Ectodermal cell (in vitro differentiated cells): ENCODE data around the gene OTOF.

Experiments used
- H3K27ac ChIP-seq: 2 replicates; pipeline ENCODE4 v1.7.0; 2013; ENCODE audit warnings: mild to moderate bottlenecking, low read depth, low read length; ENCODE audit not compliant: insufficient read depth, poor library complexity, severe bottlenecking
- H3K27me3 ChIP-seq: 2 replicates; pipeline ENCODE4 v1.7.0; 2013; ENCODE audit warnings: mild to moderate bottlenecking, low read length; ENCODE audit not compliant: insufficient read depth, control insufficient read depth, poor library complexity, severe bottlenecking
- H3K36me3 ChIP-seq: one replicate; pipeline ENCODE4 v1.7.0; 2013; ENCODE audit warnings: low read length; ENCODE audit not compliant: control insufficient read depth, insufficient read depth
- H3K4me1 ChIP-seq: one replicate; pipeline ENCODE4 v1.7.0; 2013; ENCODE audit warnings: low read length; ENCODE audit not compliant: control insufficient read depth, insufficient read depth
- H3K4me3 ChIP-seq: 2 replicates; pipeline ENCODE4 v1.7.0; 2013; ENCODE audit warnings: low read depth, low read length, control low read depth; ENCODE audit not compliant: insufficient read depth
- H3K9me3 ChIP-seq: 2 replicates; pipeline ENCODE4 v1.7.0; 2013; ENCODE audit warnings: mild to moderate bottlenecking, low read length, moderate library complexity; ENCODE audit not compliant: control insufficient read depth
- WGBS, 2 experiments: methylation state at CpG; one replicate each; pipeline ENCODE4 v1.1.7; 2013; ENCODE audit warnings: missing lambda C conversion rate in 2 of 2; 5-methylcytosine and 5-hydroxymethylcytosine counted together

Gene OTOF

GRCh38 chr2:26450031-26450635 lies 27.8 kb downstream of the OTOF start:
- 93 to 94% methylated on average over 13 of the region's 13 CpGs for WGBS, 2 experiments
- H3K36me3 ChIP-seq: no peaks in the 10 kb centered on the region
- H3K4me1 ChIP-seq: peaks cover under 1% of the 10 kb centered on the region
- H3K27me3 ChIP-seq: no peaks in the 10 kb centered on the region
- H3K9me3 ChIP-seq: no peaks in the 10 kb centered on the region
- H3K27ac ChIP-seq: no peak overlapping the region
- no peak overlapping the region for H3K4me3 ChIP-seq

DNA sequence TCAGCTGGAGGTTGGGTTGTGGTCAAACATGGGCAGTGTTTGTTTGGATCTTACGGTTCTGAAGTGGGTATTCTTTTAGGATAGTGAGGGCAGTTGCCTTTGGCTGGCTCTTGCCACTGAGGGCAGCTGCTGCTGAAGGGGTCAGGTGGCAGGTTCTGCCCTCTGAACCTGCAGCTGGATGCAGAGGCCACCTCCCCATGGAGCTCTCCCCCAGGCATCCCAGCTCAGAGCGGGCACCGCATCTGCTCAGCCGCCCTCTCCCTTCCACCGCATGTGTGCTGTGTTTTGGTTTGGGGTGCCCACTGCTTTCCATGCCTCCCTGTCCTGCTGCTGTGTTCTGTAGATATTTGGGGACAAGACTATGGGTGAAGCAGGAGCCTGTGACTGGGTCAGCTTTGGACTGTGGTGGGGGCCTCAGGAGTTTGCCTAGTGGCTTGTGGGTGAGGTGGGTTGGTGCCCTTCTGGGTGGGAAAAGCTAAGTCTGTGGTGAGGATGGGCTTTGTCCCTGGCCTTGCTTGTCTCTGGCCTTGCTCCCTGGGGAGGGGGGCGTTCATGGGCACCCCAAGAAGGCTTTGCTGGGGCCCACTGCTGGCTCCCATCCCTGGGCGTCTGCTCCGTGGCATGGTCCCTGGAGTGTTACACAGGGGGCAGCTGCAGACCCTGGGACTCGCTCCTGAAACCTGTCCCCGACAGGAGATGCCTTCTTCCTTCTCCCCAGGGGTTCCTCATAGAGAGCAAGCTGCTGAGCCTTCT lies 28.5 kb downstream of the OTOF start:
- Histone ChIP-seq H3K36me3 (no peaks in the 10 kb centered on the region), H3K27ac (no peak overlapping the region), H3K9me3 (no peaks in the 10 kb centered on the region), H3K27me3 (no peaks in the 10 kb centered on the region), H3K4me3 (no peak overlapping the region), H3K4me1 (no peaks in the 10 kb centered on the region)
- 90 to 94% methylated on average over 10 of the region's 10 CpGs for WGBS, 2 experiments

DNA sequence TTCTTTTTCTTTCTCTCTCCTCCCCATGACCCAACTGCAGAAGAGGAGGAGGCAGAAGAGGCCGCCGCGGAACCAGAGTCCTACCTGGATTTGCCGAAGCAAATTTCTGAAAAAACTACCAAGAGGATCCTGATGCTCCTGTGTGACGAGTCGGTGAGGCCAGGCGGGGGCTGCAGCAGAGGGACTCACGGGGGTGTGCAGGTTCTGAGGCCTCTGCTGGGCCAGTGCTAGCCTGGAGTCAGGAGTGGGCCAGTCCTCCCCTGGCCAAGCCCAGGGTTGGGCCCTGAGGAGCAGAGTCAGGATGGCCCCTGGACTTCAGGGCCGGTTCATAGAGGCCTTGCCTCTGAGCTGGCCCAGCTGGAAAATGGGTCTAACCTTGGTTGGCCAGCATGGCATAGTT lies 29.3 kb downstream of the OTOF start:
- Histone ChIP-seq H3K27ac (no peak overlapping the region), H3K27me3 (no peaks in the 10 kb centered on the region), H3K9me3 (no peaks in the 10 kb centered on the region), H3K4me1 (no peaks in the 10 kb centered on the region), H3K36me3 (no peaks in the 10 kb centered on the region), H3K4me3 (no peak overlapping the region)
- WGBS, 2 experiments: 91 to 94% methylated on average over 9 of the region's 9 CpGs

- no peaks in the 10 kb centered on the region for H3K36me3 ChIP-seq
- no peak overlapping the region for H3K4me3 ChIP-seq
- no peaks in the 10 kb centered on the region for H3K9me3 ChIP-seq
- no peak overlapping the region for H3K27ac ChIP-seq
- H3K4me1 ChIP-seq: no peaks in the 10 kb centered on the region
- H3K27me3 ChIP-seq: no peaks in the 10 kb centered on the region
- WGBS, 2 experiments: 91 to 97% methylated on average over 7 of the region's 7 CpGs
Measured at GRCh38 chr2:26444236-26444635, 33.7 kb downstream of the OTOF start.

DNA sequence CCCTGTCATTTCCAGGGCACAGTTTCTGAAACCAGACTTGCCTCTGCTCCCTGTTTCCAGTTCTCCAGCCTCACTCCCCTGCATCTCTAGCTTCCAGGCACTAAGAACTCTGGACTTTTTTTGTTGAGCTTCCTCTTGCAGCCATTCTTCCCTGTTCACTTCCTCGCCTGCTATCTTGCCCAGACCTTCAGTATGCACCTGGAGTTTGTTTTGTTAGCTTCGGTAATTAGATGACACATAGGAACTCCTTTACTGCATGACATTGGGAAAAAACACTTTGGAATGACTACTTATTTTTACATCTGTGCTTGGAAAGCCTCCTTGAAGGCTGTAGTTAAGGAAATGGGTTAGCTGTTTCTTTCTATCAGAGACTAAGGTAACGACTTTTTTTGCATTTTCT lies 35.2 kb downstream of the OTOF start:
- no peaks in the 10 kb centered on the region for H3K27me3 ChIP-seq
- H3K4me1 ChIP-seq: no peaks in the 10 kb centered on the region
- WGBS, 2 experiments: 91 to 92% methylated on average over 3 of the region's 3 CpGs
- no peaks in the 10 kb centered on the region for H3K36me3 ChIP-seq
- H3K27ac ChIP-seq: no peak overlapping the region
- H3K9me3 ChIP-seq: no peaks in the 10 kb centered on the region
- no peak overlapping the region for H3K4me3 ChIP-seq

DNA sequence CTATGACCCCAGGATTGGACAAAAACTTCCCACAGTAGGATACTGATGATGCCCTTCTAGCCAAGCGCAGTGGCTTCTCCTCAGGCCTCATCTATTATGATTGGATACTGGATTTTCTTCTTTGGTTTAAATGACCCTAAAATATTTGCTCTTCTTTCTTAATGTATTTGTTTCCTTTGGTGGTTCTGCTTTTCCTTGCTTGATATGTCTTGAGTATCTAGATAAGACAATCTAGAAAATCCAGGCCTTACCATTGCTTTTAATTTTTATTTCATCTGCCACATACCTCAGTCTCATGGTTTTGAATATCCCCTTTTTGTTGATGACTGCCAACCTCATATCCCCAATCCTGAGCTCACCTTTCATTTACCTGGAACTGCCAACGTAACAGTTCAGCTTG lies 35.6 kb downstream of the OTOF start:
- no peaks in the 10 kb centered on the region for H3K36me3 ChIP-seq
- no peaks in the 10 kb centered on the region for H3K4me1 ChIP-seq
- H3K4me3 ChIP-seq: no peak overlapping the region
- no peak overlapping the region for H3K27ac ChIP-seq
- H3K9me3 ChIP-seq: no peaks in the 10 kb centered on the region
- 97 to 99% methylated on average over 2 of the region's 2 CpGs for WGBS, 2 experiments
- H3K27me3 ChIP-seq: no peaks in the 10 kb centered on the region

GRCh38 chr2:26438926-26439325 lies 39.0 kb downstream of the OTOF start:
- H3K9me3 ChIP-seq: no peaks in the 10 kb centered on the region
- H3K36me3 ChIP-seq: no peaks in the 10 kb centered on the region
- no peaks in the 10 kb centered on the region for H3K27me3 ChIP-seq
- H3K27ac ChIP-seq: no peak overlapping the region
- H3K4me1 ChIP-seq: no peaks in the 10 kb centered on the region
- 88 to 90% methylated on average over 5 of the region's 5 CpGs for WGBS, 2 experiments
- H3K4me3 ChIP-seq: no peak overlapping the region

GRCh38 chr2:26438526-26438925 lies 39.4 kb downstream of the OTOF start:
- no peaks in the 10 kb centered on the region for H3K27me3 ChIP-seq
- no peak overlapping the region for H3K4me3 ChIP-seq
- H3K9me3 ChIP-seq: no peaks in the 10 kb centered on the region
- H3K27ac ChIP-seq: no peak overlapping the region
- no peaks in the 10 kb centered on the region for H3K4me1 ChIP-seq
- WGBS, 2 experiments: 81 to 86% methylated on average over 8 of the region's 8 CpGs
- H3K36me3 ChIP-seq: no peaks in the 10 kb centered on the region

GRCh38 chr2:26435106-26435505 lies 42.8 kb downstream of the OTOF start:
- Histone ChIP-seq H3K36me3 (no peaks in the 10 kb centered on the region), H3K27ac (no peak overlapping the region), H3K9me3 (no peaks in the 10 kb centered on the region), H3K4me3 (no peak overlapping the region), H3K27me3 (no peaks in the 10 kb centered on the region), H3K4me1 (no peaks in the 10 kb centered on the region)
- 94 to 100% methylated on average over 2 of the region's 2 CpGs for WGBS, 2 experiments

- WGBS, 2 experiments: 50 to 53% methylated on average over 2 of the region's 2 CpGs
Measured at GRCh38 chr2:26432859-26433258, 45.1 kb downstream of the OTOF start.

More at GRCh38 chr2:26432859-26433258, 45.1 kb downstream of the OTOF start:
- Histone ChIP-seq H3K9me3 (no peaks in the 10 kb centered on the region), H3K4me3 (no peak overlapping the region), H3K27ac (no peak overlapping the region), H3K27me3 (no peaks in the 10 kb centered on the region), H3K4me1 (no peaks in the 10 kb centered on the region), H3K36me3 (no peaks in the 10 kb centered on the region)
